Neural cell (in vitro differentiated cells): Measurements from ENCODE around the gene HIBCH. TPM values are rescaled to one million over a fixed set of nuclear protein-coding genes. Genes with fewer than 3 reads are reported as not detected.

ENCODE experiments used
- H2AFZ ChIP-seq: fragments of 200-600, 300-800 bp; sonication (generic), shearing (Covaris generic); 2 replicates; pipeline ENCODE4 v1.6.0; 2014; ENCODE audit warnings: low read depth, mild to moderate bottlenecking, antibody characterized with exemption, low read length, moderate library complexity
- H3F3A ChIP-seq: fragments of 200-600 bp; shearing (Covaris generic); 2 replicates; pipeline ENCODE4 v1.6.1; 2016; ENCODE audit warnings: mild to moderate bottlenecking, moderate library complexity, mixed read lengths, antibody characterized with exemption, low read length; ENCODE audit not compliant: insufficient read depth, poor library complexity, severe bottlenecking
- H3K27ac ChIP-seq: fragments of 200-600, 300-800 bp; sonication (generic), shearing (Covaris generic); 2 replicates; pipeline ENCODE4 v1.5.1; 2014; ENCODE audit warnings: mild to moderate bottlenecking, low read length, moderate library complexity
- H3K27me3 ChIP-seq: fragments of 300-800, 200-600 bp; sonication (generic), shearing (Covaris generic); 2 replicates; pipeline ENCODE4 v1.6.0; 2014; ENCODE audit warnings: mild to moderate bottlenecking, low read depth, low read length, moderate library complexity; ENCODE audit not compliant: insufficient read depth
- H3K36me3 ChIP-seq: fragments of 300-800, 200-600 bp; sonication (generic), shearing (Covaris generic); 2 replicates; pipeline ENCODE4 v1.5.1; 2014; ENCODE audit warnings: mild to moderate bottlenecking, antibody characterized with exemption, low read length, moderate library complexity; ENCODE audit not compliant: insufficient read depth
- H3K4me2 ChIP-seq: fragments of 300-800, 200-600 bp; sonication (generic), shearing (Covaris generic); 2 replicates; pipeline ENCODE4 v1.6.0; 2014; ENCODE audit warnings: mild to moderate bottlenecking, low read length
- H3K4me3 ChIP-seq: fragments of 300-800, 200-600 bp; sonication (generic), shearing (Covaris generic); 2 replicates; pipeline ENCODE4 v1.5.1; 2014; ENCODE audit warnings: mild to moderate bottlenecking, low read length, moderate library complexity
- H3K79me2 ChIP-seq: fragments of 200-600 bp; shearing (Covaris generic); replicated peaks from 2 replicates; pipeline ENCODE4 v1.6.0; 2014; ENCODE audit warnings: mild to moderate bottlenecking, low read length, moderate library complexity; ENCODE audit not compliant: insufficient read depth
- H3K9ac ChIP-seq: fragments of 300-800, 200-600 bp; sonication (generic), shearing (Covaris generic); 2 replicates; pipeline ENCODE4 v1.6.1; 2016; ENCODE audit warnings: mild to moderate bottlenecking, low read length, mixed read lengths
- H3K9me2 ChIP-seq: fragments of 200-600 bp; shearing (Covaris generic); 2 replicates; pipeline ENCODE4 v1.6.1; 2016; ENCODE audit warnings: mild to moderate bottlenecking, low read length, mixed read lengths; ENCODE audit not compliant: insufficient read depth
- H3K9me3 ChIP-seq: fragments of 200-600, 300-800 bp; sonication (generic), shearing (Covaris generic); 2 replicates; pipeline ENCODE4 v1.6.1; 2016; ENCODE audit warnings: mild to moderate bottlenecking, mixed run types, low read length, moderate library complexity, mixed read lengths
- H4K20me1 ChIP-seq: fragments of 200-600 bp; shearing (Covaris generic); 2 replicates; pipeline ENCODE4 v1.6.1; 2016; ENCODE audit warnings: mild to moderate bottlenecking, mixed run types; ENCODE audit not compliant: insufficient read depth
- EP300 ChIP-seq: fragments of 450-650 bp; conservative IDR thresholded peaks from 2 replicates; pipeline ENCODE4 v1.6.1; 2014; ENCODE audit warnings: antibody characterized with exemption, mild to moderate bottlenecking, moderate library complexity; ENCODE audit not compliant: poor library complexity, severe bottlenecking
- MXI1 ChIP-seq: fragments of 450-650 bp; conservative IDR thresholded peaks from 2 replicates; pipeline ENCODE4 v1.6.1; 2014; ENCODE audit warnings: antibody characterized with exemption, mild to moderate bottlenecking; ENCODE audit not compliant: poor library complexity, severe bottlenecking
- POLR2AphosphoS5 ChIP-seq: IDR thresholded peaks from 2 replicates; pipeline ENCODE4 v1.6.1; 2012
- SMC3 ChIP-seq: fragments of 450-650 bp; conservative IDR thresholded peaks from 2 replicates; pipeline ENCODE4 v1.6.1; 2014; ENCODE audit warnings: antibody characterized with exemption, mild to moderate bottlenecking, moderate library complexity; ENCODE audit not compliant: poor library complexity
- TAF1 ChIP-seq: IDR thresholded peaks from 2 replicates; pipeline ENCODE4 v1.6.1; 2012; ENCODE audit warnings: low read depth
- polyA plus RNA-seq: library from polyadenylated mRNA; depleted of rRNA; stranded (reverse); fragments of >200 nt; gene quantifications from 2 replicates; pipeline ENCODE4 v1.2.3, GENCODE V29; 2014
- TF ChIP-seq, protein P1 (sequence below): fragments of 450-650 bp; IDR thresholded peaks from 2 replicates; pipeline ENCODE4 v1.5.1; 2014; ENCODE audit warnings: antibody characterized with exemption, mild to moderate bottlenecking, moderate library complexity; ENCODE audit not compliant: poor library complexity, severe bottlenecking

Gene HIBCH
- polyA plus RNA-seq, 1 donor from 2014 or later: 17.8 TPM

DNA sequence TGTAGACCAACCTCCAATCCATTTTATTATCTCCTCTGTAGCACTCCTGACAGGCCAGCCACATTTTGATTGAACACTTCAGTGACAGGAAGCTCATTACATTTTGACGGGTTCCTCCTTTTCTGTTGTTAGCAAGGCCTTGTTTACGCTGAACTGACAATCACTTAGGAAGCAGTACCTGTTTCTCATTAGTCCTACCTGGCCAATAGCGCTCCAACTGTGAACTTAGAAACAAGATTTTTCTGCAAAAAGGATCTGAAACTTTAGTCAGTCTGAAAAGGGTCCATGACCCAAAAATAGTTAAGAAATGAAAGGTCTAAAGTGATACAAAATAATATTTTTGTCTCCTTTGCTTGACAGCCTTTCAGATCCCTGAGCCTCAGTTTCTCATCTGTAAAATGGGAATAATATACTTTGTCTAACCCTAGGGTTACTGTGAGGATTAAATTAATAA is 137.5 kb downstream of the HIBCH start:
- no peaks in the 10 kb centered on the region for H3K79me2 ChIP-seq
- TF ChIP-seq MXI1: no peak
- peak; percentile 47 for TF ChIP-seq POLR2AphosphoS5
- no peak for TF ChIP-seq TAF1
- TF ChIP-seq EP300: peak; percentile 61
- H3K9ac ChIP-seq: no peak overlapping the region
- no peaks in the 10 kb centered on the region for H3F3A ChIP-seq
- H3K27me3 ChIP-seq: peaks cover 10% of the 10 kb centered on the region
- H3K9me2 ChIP-seq: no peaks in the 10 kb centered on the region
- H3K4me2 ChIP-seq: no peak overlapping the region
- H3K36me3 ChIP-seq: no peaks in the 10 kb centered on the region
- H3K9me3 ChIP-seq: no peaks in the 10 kb centered on the region
- H4K20me1 ChIP-seq: no peaks in the 10 kb centered on the region
- no peak overlapping the region for H2AFZ ChIP-seq
- H3K4me3 ChIP-seq: no peak overlapping the region
- no peak overlapping the region for H3K27ac ChIP-seq

DNA sequence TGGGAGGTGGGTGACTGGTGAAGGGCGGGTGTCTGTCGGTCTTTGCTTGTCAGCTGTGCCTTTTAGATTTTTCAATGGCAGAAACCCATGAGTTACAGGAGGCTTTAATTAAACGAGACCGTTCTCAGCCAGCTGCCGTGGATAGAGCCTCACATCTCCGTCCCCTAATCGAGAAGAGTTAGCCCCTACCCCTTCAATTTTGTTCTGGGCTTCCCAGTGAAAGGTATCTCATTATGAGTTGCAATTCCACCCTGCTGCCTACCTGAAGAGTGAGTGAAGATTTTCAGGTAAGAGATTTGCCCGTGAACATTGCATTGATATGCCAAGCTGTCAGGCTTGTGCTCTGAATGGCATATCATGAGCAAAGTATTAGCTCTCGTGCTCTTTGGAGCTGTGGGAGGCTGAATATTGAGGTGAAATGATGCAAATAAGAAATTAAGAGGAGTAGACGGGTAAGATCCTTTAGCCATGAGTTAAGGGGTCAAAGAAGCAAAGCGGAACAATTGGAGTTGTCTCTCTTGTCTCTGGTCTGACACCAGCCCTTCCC is 138.4 kb downstream of the HIBCH start:
- Histone ChIP-seq H3K36me3 (no peaks in the 10 kb centered on the region), H3K79me2 (no peaks in the 10 kb centered on the region), H4K20me1 (no peaks in the 10 kb centered on the region), H2AFZ (no peak overlapping the region), H3K9me2 (no peaks in the 10 kb centered on the region), H3K9me3 (no peaks in the 10 kb centered on the region), H3K27ac (no peak overlapping the region), H3K4me3 (peak overlapping the region; percentile 69), H3K4me2 (peak overlapping the region; percentile 14), H3F3A (no peaks in the 10 kb centered on the region), H3K27me3 (peaks cover 10% of the 10 kb centered on the region), H3K9ac (peak overlapping the region; percentile 23)
- peak; percentile 68 for TF ChIP-seq EP300
- peak; percentile 27 for TF ChIP-seq POLR2AphosphoS5
- no peak for TF ChIP-seq SMC3

DNA sequence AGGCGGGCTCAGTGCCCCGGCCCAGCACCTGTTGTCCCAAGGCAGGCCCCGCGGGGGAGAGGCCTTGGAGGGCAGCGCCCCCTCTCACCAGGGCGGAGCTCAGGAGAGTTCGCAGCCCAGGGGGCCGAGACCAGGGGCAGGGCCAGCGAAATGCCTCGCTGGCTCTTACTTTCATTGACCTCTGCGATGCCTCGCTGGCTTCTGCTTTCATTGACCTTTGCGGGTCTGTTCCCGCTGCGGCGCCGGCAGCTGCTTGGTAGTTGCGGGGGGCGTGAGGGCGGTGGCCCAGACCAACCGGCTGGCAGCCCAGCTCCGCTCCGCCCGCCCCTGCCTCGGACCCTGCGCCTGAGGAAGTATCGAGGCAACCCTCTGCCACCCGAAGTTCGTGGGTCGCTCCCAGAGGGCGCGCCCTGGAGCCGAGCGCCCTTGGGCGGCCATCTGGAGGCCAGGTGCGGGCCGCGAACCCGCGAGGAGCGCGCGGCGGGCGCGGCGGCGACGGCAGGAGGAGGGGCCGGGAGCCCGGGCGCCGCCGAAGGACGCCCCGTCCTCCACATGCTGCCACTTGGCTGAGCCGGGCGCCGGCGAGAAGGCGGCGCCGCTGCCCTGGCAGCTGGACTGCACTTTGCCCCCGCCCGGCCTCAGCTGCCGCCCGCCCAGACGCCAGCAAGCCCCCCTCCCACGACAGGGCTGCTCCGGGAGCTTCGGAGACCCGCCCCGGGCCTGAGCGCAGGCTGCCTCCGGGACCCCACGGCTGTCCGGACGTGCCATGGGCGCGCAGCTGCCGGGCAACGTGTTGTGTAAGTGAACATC is 139.1 kb downstream of the HIBCH start:
- Histone ChIP-seq H4K20me1 (no peaks in the 10 kb centered on the region), H3K9ac (peak overlapping the region; percentile 23), H3F3A (no peaks in the 10 kb centered on the region), H3K27me3 (peaks cover 10% of the 10 kb centered on the region), H3K79me2 (no peaks in the 10 kb centered on the region), H3K36me3 (no peaks in the 10 kb centered on the region), H3K27ac (no peak overlapping the region), H3K4me2 (peak overlapping the region; percentile 14), H3K9me3 (no peaks in the 10 kb centered on the region), H2AFZ (no peak overlapping the region), H3K9me2 (no peaks in the 10 kb centered on the region), H3K4me3 (peak overlapping the region; percentile 69)
- no peak for TF ChIP-seq MXI1
- TF ChIP-seq, protein P1, sequence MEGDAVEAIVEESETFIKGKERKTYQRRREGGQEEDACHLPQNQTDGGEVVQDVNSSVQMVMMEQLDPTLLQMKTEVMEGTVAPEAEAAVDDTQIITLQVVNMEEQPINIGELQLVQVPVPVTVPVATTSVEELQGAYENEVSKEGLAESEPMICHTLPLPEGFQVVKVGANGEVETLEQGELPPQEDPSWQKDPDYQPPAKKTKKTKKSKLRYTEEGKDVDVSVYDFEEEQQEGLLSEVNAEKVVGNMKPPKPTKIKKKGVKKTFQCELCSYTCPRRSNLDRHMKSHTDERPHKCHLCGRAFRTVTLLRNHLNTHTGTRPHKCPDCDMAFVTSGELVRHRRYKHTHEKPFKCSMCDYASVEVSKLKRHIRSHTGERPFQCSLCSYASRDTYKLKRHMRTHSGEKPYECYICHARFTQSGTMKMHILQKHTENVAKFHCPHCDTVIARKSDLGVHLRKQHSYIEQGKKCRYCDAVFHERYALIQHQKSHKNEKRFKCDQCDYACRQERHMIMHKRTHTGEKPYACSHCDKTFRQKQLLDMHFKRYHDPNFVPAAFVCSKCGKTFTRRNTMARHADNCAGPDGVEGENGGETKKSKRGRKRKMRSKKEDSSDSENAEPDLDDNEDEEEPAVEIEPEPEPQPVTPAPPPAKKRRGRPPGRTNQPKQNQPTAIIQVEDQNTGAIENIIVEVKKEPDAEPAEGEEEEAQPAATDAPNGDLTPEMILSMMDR: peak; percentile 21
